K562 (cell line): Measurements from ENCODE around the gene KCNIP2. TPM values are rescaled to one million over a fixed set of nuclear protein-coding genes. Genes with fewer than 3 reads are reported as not detected.
"Not testable (repeated sequence)": the region's sequence is repeated elsewhere in the genome, so short reads cannot be mapped to it uniquely, and the experiment has no call there.

ENCODE experiments used
- ATAC-seq: fragments of 200-7000 bp; cut with Tn5 transposase; 3 replicates; pipeline ENCODE4 v1.9.1; 2020; ENCODE audit warnings: moderate library complexity
- BruUV-seq: library from RNA; stranded (reverse); fragments of 400-500 nt; replicated peaks from 2 replicates; lab custom pipeline; 2021; lab: Mats Ljungman, UMichigan
- CTCF ChIA-PET: fragments of 300-600 bp; formaldehyde crosslinking; extraction: SDS; loops from one replicate; lab custom pipeline; 2021; ENCODE audit warnings: low intra/inter-chr PET ratio; lab: Yijun Ruan, JAX
- POLR2A ChIA-PET: fragments of 300-600, 350-650 bp; sonication (Branson Sonifier 250); formaldehyde crosslinking; extraction: SDS; loops from one replicate; lab custom pipeline; 2021; ENCODE audit warnings: antibody characterized with exemption, inconsistent platforms; lab: Yijun Ruan, JAX
- DNase-seq, 4 experiments: peaks; one replicate each; pipeline versions ENCODE4 v3.0.0 to v3.0.0-alpha.2; 2011 to 2018; ENCODE audit warnings: low spot score in 3 of 4, mixed read lengths in 3 of 4; ENCODE audit errors: extremely low read depth in 1 of 4
- FAIRE-seq: peaks from 2 replicates; lab custom pipeline; 2011; peaks lifted over from hg19 to GRCh38; lab: Jason Lieb, UNC
- H2AFZ ChIP-seq: 2 replicates; pipeline ENCODE4 v1.6.0; 2011; ENCODE audit warnings: low read depth, low read length, control low read depth, inconsistent platforms
- H3K27ac ChIP-seq: fragments of 200-600 bp; 3 replicates; pipeline ENCODE4 v1.8.0; 2011; ENCODE audit warnings: low read depth, mild to moderate bottlenecking, control low read depth, inconsistent platforms, low read length, moderate library complexity, mixed read lengths; ENCODE audit errors: extremely low read depth
- H3K27me3 ChIP-seq, 2 experiments: fragments of 300-600 bp in 1 of 2; 2 replicates in 1 of 2; 3 replicates in 1 of 2; pipeline versions ENCODE4 v1.6.0 to v1.8.0; 2011; ENCODE audit warnings: inconsistent platforms in 2 of 2, low read length in 2 of 2, mild to moderate bottlenecking in 1 of 2, mixed read lengths in 1 of 2, moderate library complexity in 1 of 2; ENCODE audit not compliant: control insufficient read depth in 2 of 2, insufficient read depth in 2 of 2
- H3K36me3 ChIP-seq: fragments of 300-600 bp; 3 replicates; pipeline ENCODE4 v1.8.0; 2011; ENCODE audit warnings: mild to moderate bottlenecking, low read length, inconsistent platforms; ENCODE audit not compliant: control insufficient read depth, insufficient read depth
- H3K4me1 ChIP-seq, 2 experiments: fragments of 200-600 bp in 1 of 2; replicated peaks in 1 of 2; 2 replicates in 1 of 2; 3 replicates in 1 of 2; pipeline versions ENCODE4 v1.5.1 to v1.8.0; 2011; ENCODE audit warnings: inconsistent platforms in 2 of 2, low read length in 2 of 2, mild to moderate bottlenecking in 1 of 2, mixed read lengths in 1 of 2, moderate library complexity in 1 of 2; ENCODE audit not compliant: control insufficient read depth in 2 of 2, insufficient read depth in 2 of 2
- H3K4me2 ChIP-seq: 2 replicates; pipeline ENCODE4 v1.6.1; 2011; ENCODE audit warnings: low read length, control low read depth, inconsistent platforms, mixed read lengths; ENCODE audit not compliant: insufficient read depth
- H3K4me3 ChIP-seq: fragments of 200-600 bp; sonication (generic), shearing (Covaris generic); 2 replicates; pipeline ENCODE4 v1.5.1; 2016; ENCODE audit warnings: control low read depth, inconsistent platforms
- H3K79me2 ChIP-seq: fragments of 200-600 bp; 3 replicates; pipeline ENCODE4 v1.8.0; 2011; ENCODE audit warnings: low read length, inconsistent platforms; ENCODE audit not compliant: control insufficient read depth, insufficient read depth
- H3K9ac ChIP-seq, 2 experiments: 2 replicates each; pipeline versions ENCODE4 v1.6.0 to v1.6.1; 2011; ENCODE audit warnings: low read depth in 2 of 2, low read length in 2 of 2, control low read depth in 1 of 2, inconsistent platforms in 1 of 2, mild to moderate bottlenecking in 1 of 2, mixed read lengths in 1 of 2; ENCODE audit not compliant: insufficient read depth in 1 of 2
- H3K9me1 ChIP-seq: one replicate; pipeline ENCODE4 v1.6.0; 2011; ENCODE audit warnings: inconsistent platforms, mild to moderate bottlenecking, low read length, moderate library complexity; ENCODE audit not compliant: control insufficient read depth, insufficient read depth
- H3K9me3 ChIP-seq: replicated peaks from 2 replicates; pipeline ENCODE4 v1.5.1; 2011; ENCODE audit warnings: low read depth, low read length, inconsistent platforms; ENCODE audit not compliant: control insufficient read depth, insufficient read depth
- H4K20me1 ChIP-seq: replicated peaks from 2 replicates; pipeline ENCODE4 v1.6.1; 2011; ENCODE audit warnings: low read length, inconsistent platforms, mixed read lengths; ENCODE audit not compliant: control insufficient read depth, insufficient read depth
- BCOR ChIP-seq: fragments of 450-650 bp; IDR thresholded peaks from 2 replicates; pipeline ENCODE4 v1.6.1; 2016
- GTF2F1 ChIP-seq: IDR thresholded peaks from 2 replicates; pipeline ENCODE4 v1.6.1; 2011; ENCODE audit warnings: low read depth, low read length, improper control_type of control experiment
- NR1H2 ChIP-seq: sonication (generic); formaldehyde crosslinking; IDR thresholded peaks from 2 replicates; pipeline ENCODE4 v1.4.0; 2020; ENCODE audit warnings: mild to moderate bottlenecking, missing genetic modification reagents
- NRF1 ChIP-seq, 2 experiments: fragments of 450-650 bp; IDR thresholded peaks in 1 of 2; conservative IDR thresholded peaks in 1 of 2; 2 replicates each; pipeline ENCODE4 v1.6.1; 2014; ENCODE audit warnings: mild to moderate bottlenecking in 2 of 2
- POLR2AphosphoS2 ChIP-seq: IDR thresholded peaks from 2 replicates; pipeline ENCODE4 v1.6.1; 2012; ENCODE audit warnings: low read length, improper control_type of control experiment
- PTTG1 ChIP-seq: fragments of 450-650 bp; IDR thresholded peaks from 2 replicates; pipeline ENCODE4 v1.6.1; 2016; ENCODE audit warnings: low read depth, mild to moderate bottlenecking, missing genetic modification characterization, missing compliant biosample characterization
- RAD51 ChIP-seq: fragments of 450-650 bp; IDR thresholded peaks from 2 replicates; pipeline ENCODE4 v1.7.1; 2016; ENCODE audit warnings: low read depth, mild to moderate bottlenecking, borderline replicate concordance
- SUPT5H ChIP-seq: fragments of 450-650 bp; IDR thresholded peaks from 2 replicates; pipeline ENCODE4 v1.6.1; 2016
- ZBTB1 ChIP-seq: sonication (generic); formaldehyde crosslinking; IDR thresholded peaks from 2 replicates; pipeline ENCODE4 v1.8.1; 2023; ENCODE audit warnings: missing genetic modification reagents, low read depth, mild to moderate bottlenecking, borderline replicate concordance
- WGBS: fragments of 100-300 bp; shearing (Covaris generic); methylation state at CpG from one replicate; pipeline ENCODE4 v1.1.6; 2016; ENCODE audit warnings: low coverage, mixed read lengths; ENCODE audit not compliant: insufficient coverage; ENCODE audit errors: missing lambda C conversion rate; 5-methylcytosine and 5-hydroxymethylcytosine counted together
- in situ Hi-C: fragments of 300-500 bp; cut with MboI; formaldehyde crosslinking; loops from 4 replicates; pipeline ENCODE4 v1.15.0; 2018; ENCODE audit warnings: inconsistent platforms, mixed read lengths
- intact Hi-C: fragments of 100-400 bp; cut with micrococcal nuclease; formaldehyde crosslinking; loops from 2 replicates; pipeline ENCODE4 v1.14.2; 2022
- polyA plus RNA-seq, 8 experiments: library from polyadenylated mRNA; depleted of rRNA in 4 of 8; stranded (reverse) in 5 of 8; unstranded in 3 of 8; fragments of >200 nt; fragmentation: Nextera tagmentation in 2 of 8; fragmentation: Illumina TruSeq in 1 of 8; extraction: Ambion mirVana in 2 of 8; extraction: Trizol in 1 of 8; gene quantifications; 2 replicates each; pipeline versions ENCODE4 v1.2.1 to v1.2.3, GENCODE V29; 2011 to 2014; ENCODE audit warnings: inconsistent platforms in 1 of 8, missing spikeins in 1 of 8
- total RNA-seq, 7 experiments: library from RNA; depleted of rRNA in 6 of 7; stranded (reverse); fragments of >200 nt in 6 of 7; fragmentation: Illumina TruSeq in 2 of 7; extraction: Trizol in 2 of 7; gene quantifications; 2 replicates each; pipeline versions ENCODE4 v1.2.1 to v1.2.3, GENCODE V29; 2011 to 2021; ENCODE audit warnings: low replicate concordance in 1 of 7
- TF ChIP-seq, protein P1 (sequence below): sonication (generic); formaldehyde crosslinking; IDR thresholded peaks from 2 replicates; pipeline ENCODE4 v1.8.0; 2022; ENCODE audit warnings: mild to moderate bottlenecking, missing genetic modification reagents, borderline replicate concordance
- TF ChIP-seq, protein P2 (sequence below): fragments of 150-350 bp; conservative IDR thresholded peaks from 2 replicates; pipeline ENCODE4 v1.6.1; 2014; ENCODE audit warnings: low read length

Gene KCNIP2
- total and polyA plus RNA-seq, 9 of the 15 experiments (the other 6 are each of a cell fraction or from before 2014, with no cell fraction given), result 2.5 to 7.6 (median 4.1) TPM

DNA sequence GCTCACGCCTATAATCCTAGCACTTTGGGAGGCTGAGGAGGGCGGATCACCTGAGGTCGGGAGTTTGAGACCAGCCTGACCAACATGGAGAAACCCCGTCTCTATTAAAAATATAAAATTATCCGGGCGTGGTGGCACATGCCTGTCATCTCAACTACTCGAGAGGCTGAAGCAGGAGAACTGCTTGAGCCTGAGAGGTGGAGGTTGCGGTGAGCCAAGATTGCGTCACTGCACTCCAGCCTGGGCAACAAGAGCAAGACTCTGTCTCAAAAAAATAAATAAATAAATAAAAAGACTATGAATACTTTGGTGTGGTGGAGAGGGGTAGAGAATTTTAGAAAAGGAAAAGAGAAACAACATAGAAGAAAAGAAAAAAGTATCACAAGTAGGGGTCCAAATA, 54.4 kb downstream of the KCNIP2 start:
- H3K9me1 ChIP-seq, H3K4me2 ChIP-seq, H3K9ac ChIP-seq, H3K4me1 ChIP-seq, FAIRE-seq, H4K20me1 ChIP-seq, H3K4me3 ChIP-seq, H3K27ac ChIP-seq, BruUV-seq, ATAC-seq, H3K27me3 ChIP-seq, DNase-seq, H2AFZ ChIP-seq, in situ Hi-C loops, H3K79me2 ChIP-seq, H3K9me3 ChIP-seq, intact Hi-C loops: not testable (repeated sequence)
- peaks cover 84% of the 10 kb centered on the region for H3K36me3 ChIP-seq
- WGBS, result 96% methylated on average over 4 of the region's 9 CpGs
- ChIA-PET CTCF (interaction anchor here (0.7 kb wide), 1 partner anchor 51 kb away, joined by 5 read pairs; no protein-coding TSS in a partner anchor), POLR2A (interaction anchor here (1.6 kb wide), 1 partner anchor 8 kb away, joined by 4 read pairs; no protein-coding TSS in a partner anchor)

DNA sequence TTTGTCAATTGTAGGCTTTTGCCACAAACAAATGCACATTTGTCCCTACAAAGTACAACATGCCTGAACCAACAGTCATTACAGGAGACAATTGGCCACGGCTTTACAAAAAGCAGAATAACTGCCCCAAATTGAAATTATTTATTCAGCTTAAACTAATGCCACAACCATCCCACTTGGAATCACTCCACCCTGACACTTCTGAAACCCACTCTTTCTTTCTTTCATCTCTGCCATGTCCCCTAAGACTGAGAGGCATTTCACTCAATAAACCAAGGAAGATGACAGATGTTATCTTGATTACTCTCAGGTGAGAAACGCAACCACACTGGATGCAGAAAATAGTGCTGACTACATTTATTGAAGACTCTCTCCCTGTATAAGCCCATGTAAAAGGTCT, 57.8 kb downstream of the KCNIP2 start:
- Histone ChIP-seq H3K36me3 (peaks cover 66% of the 10 kb centered on the region), H2AFZ (no peak overlapping the region), H3K9me1 (no peaks in the 10 kb centered on the region), H3K27me3 (no peaks in the 10 kb centered on the region), H3K4me2 (no peak overlapping the region), H4K20me1 (peaks cover 4% of the 10 kb centered on the region; the same call in 1 of the 2 replicates), H3K9me3 (no peaks in the 10 kb centered on the region), H3K79me2 (peaks cover 20% of the 10 kb centered on the region), H3K4me3 (no peak overlapping the region), H3K9ac (no peak overlapping the region), H3K27ac (no peak overlapping the region), H3K4me1 (peaks cover 10 to 21% of the 10 kb centered on the region in 2 experiments; a peak in 4 of 5 replicates)
- POLR2A ChIA-PET, result interaction anchor here (0.9 to 3.2 kb wide), 5 partner anchors 10 to 183 kb away, joined by 3 to 34 read pairs (median 4); no protein-coding TSS in a partner anchor
- intact Hi-C loops, result no loop called here
- ATAC-seq (no peak), DNase-seq (no peak), FAIRE-seq (no peak)
- CTCF ChIA-PET, result no interaction called here
- no TSS peak for BruUV-seq
- in situ Hi-C loops, result no loop called here
- 58% methylated on average over 2 of the region's 2 CpGs for WGBS
- no peak for TF ChIP-seq PTTG1 (tag)
- TF ChIP-seq, protein P1, sequence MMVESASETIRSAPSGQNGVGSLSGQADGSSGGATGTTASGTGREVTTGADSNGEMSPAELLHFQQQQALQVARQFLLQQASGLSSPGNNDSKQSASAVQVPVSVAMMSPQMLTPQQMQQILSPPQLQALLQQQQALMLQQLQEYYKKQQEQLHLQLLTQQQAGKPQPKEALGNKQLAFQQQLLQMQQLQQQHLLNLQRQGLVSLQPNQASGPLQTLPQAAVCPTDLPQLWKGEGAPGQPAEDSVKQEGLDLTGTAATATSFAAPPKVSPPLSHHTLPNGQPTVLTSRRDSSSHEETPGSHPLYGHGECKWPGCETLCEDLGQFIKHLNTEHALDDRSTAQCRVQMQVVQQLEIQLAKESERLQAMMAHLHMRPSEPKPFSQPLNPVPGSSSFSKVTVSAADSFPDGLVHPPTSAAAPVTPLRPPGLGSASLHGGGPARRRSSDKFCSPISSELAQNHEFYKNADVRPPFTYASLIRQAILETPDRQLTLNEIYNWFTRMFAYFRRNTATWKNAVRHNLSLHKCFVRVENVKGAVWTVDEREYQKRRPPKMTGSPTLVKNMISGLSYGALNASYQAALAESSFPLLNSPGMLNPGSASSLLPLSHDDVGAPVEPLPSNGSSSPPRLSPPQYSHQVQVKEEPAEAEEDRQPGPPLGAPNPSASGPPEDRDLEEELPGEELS, result no peak
- TF ChIP-seq NR1H2 (CRISPR knock-in tag), result no peak
- TF ChIP-seq, protein P2, sequence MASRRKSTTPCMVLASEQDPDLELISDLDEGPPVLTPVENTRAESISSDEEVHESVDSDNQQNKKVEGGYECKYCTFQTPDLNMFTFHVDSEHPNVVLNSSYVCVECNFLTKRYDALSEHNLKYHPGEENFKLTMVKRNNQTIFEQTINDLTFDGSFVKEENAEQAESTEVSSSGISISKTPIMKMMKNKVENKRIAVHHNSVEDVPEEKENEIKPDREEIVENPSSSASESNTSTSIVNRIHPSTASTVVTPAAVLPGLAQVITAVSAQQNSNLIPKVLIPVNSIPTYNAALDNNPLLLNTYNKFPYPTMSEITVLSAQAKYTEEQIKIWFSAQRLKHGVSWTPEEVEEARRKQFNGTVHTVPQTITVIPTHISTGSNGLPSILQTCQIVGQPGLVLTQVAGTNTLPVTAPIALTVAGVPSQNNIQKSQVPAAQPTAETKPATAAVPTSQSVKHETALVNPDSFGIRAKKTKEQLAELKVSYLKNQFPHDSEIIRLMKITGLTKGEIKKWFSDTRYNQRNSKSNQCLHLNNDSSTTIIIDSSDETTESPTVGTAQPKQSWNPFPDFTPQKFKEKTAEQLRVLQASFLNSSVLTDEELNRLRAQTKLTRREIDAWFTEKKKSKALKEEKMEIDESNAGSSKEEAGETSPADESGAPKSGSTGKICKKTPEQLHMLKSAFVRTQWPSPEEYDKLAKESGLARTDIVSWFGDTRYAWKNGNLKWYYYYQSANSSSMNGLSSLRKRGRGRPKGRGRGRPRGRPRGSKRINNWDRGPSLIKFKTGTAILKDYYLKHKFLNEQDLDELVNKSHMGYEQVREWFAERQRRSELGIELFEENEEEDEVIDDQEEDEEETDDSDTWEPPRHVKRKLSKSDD, result no peak
- no peak for TF ChIP-seq BCOR
- no peak for TF ChIP-seq RAD51
- TF ChIP-seq NRF1 (conservative IDR thresholded peaks at IDR 0.05 in 1 of 2, IDR thresholded peaks at IDR 0.05 in 1 of 2), result no peak
- peak; percentile 73; the same call in 1 of the 2 replicates for TF ChIP-seq POLR2AphosphoS2
- TF ChIP-seq GTF2F1, result no peak
- peak; percentile 22; the same call in 1 of the 2 replicates for TF ChIP-seq SUPT5H
- TF ChIP-seq ZBTB1, result no peak
